Measurements from ENCODE around the gene MYO16. TPM values are rescaled to one million over a fixed set of nuclear protein-coding genes. Genes with fewer than 3 reads are reported as not detected.

MYO16 gene
- total RNA-seq, 4 donors from 2014 or later: 0.06 to 0.07 TPM; not detected in 2

DNA sequence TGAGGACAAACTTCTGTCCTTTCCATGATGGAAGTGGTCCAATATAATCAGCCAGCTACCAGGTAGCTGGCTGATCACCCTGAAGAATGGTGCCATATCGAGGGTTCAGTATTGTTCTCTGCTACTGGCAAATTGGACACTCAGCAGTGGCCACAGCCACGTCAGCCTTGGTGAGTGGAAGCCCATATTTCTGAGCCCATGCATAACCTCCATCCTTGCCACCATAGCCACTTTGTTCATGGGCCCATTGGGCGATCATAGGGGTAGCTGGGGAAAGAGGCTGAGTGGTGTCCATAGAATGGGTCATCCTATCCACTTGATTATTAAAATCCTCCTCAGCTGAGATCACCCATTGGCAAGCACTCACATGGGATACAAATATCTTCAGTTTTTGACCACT lies 591.2 kb downstream of the MYO16 start:
- intact Hi-C loops (cut with DNase I; ENCODE audit: low total_unique reads): no loop called here
- WGBS, 2 donors: 81 to 96% methylated on average over 3 of the region's 3 CpGs
- no peak for TF ChIP-seq CTCF (IDR thresholded peaks at IDR 0.05)
- no peak for DNase-seq (ENCODE audit: low spot score in 2 of 2)
- no peak overlapping the region for H3K4me3 ChIP-seq (ENCODE audit: low read depth, poor library complexity, severe bottlenecking)

DNA sequence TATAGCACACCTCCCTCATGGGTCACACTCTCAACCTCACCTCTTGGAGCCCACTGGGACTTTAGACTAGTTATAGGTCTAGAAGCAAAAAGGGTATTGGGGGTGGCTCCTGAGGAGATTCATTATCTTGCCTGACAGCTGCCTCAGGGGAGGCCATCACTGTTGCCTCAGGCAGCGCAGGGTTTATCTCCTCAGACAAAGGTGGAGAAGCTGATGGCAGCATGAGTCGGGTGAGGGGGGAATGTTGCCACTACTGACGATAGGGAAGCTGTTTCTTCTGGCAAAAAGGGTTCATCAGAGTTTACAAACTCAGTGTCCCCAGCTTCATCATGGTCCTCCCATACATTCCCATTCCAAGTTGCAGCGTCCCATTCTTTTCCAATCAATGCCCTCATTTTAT lies 594.6 kb downstream of the MYO16 start:
- 67 to 83% methylated on average over 4 of the region's 4 CpGs for WGBS, 2 donors
- intact Hi-C loops (cut with DNase I; ENCODE audit: low total_unique reads): no loop called here
- no peak overlapping the region for H3K4me3 ChIP-seq (ENCODE audit: low read depth, poor library complexity, severe bottlenecking)
- DNase-seq (ENCODE audit: low spot score in 2 of 2): no peak
- TF ChIP-seq POLR2A (IDR thresholded peaks at IDR 0.05) (no peak), CTCF (IDR thresholded peaks at IDR 0.05) (no peak)

DNA sequence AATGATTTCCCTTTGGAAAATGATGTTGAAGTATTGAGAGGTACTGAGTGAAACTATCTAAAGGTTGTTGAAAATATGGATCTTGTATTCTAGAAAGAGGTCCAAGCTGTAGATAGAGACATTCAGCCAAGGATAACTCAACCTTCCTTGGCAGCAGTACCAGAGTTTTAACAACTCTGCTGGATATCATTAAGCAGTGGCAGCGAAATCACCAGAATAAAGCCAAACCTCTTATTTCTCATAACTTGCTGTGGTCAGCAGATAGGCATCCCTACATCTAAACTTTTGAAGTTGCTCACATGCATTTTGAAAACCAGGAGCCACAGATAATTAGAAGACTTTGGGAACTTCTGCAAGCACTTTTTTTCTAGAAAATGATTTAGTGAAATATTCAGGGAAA lies 597.2 kb downstream of the MYO16 start:
- TF ChIP-seq POLR2A (IDR thresholded peaks at IDR 0.05) (no peak), CTCF (IDR thresholded peaks at IDR 0.05) (no peak)
- no peak for DNase-seq (ENCODE audit: low spot score in 2 of 2)
- intact Hi-C loops (cut with DNase I; ENCODE audit: low total_unique reads): no loop called here
- WGBS, 2 donors: 57 to 62% methylated on average over 1 of the region's 1 CpG
- no peak overlapping the region for H3K4me3 ChIP-seq (ENCODE audit: low read depth, poor library complexity, severe bottlenecking)

GRCh38 chr13:109227344-109227940 lies 598.0 kb downstream of the MYO16 start:
- WGBS, 2 donors: 69 to 70% methylated on average over 5 of the region's 5 CpGs
- TF ChIP-seq CTCF (IDR thresholded peaks at IDR 0.05) (no peak), POLR2A (IDR thresholded peaks at IDR 0.05) (no peak)
- no peak overlapping the region for H3K4me3 ChIP-seq (ENCODE audit: low read depth, poor library complexity, severe bottlenecking)
- DNase-seq (ENCODE audit: low spot score in 2 of 2): no peak
- intact Hi-C loops (cut with DNase I; ENCODE audit: low total_unique reads): no loop called here

GRCh38 chr13:109228211-109228610 lies 598.8 kb downstream of the MYO16 start:
- DNase-seq (ENCODE audit: low spot score in 2 of 2): no peak
- TF ChIP-seq POLR2A (IDR thresholded peaks at IDR 0.05): no peak
- TF ChIP-seq CTCF (IDR thresholded peaks at IDR 0.05): no peak
- WGBS, 2 donors: 86 to 94% methylated on average over 3 of the region's 3 CpGs
- intact Hi-C loops (cut with DNase I; ENCODE audit: low total_unique reads): no loop called here
- H3K4me3 ChIP-seq (ENCODE audit: low read depth, poor library complexity, severe bottlenecking): no peak overlapping the region

- H3K4me3 ChIP-seq (ENCODE audit: low read depth, poor library complexity, severe bottlenecking): no peak overlapping the region
- TF ChIP-seq POLR2A (IDR thresholded peaks at IDR 0.05) (no peak), CTCF (IDR thresholded peaks at IDR 0.05) (no peak)
- intact Hi-C loops (cut with DNase I; ENCODE audit: low total_unique reads): no loop called here
- no peak for DNase-seq (ENCODE audit: low spot score in 2 of 2)
- WGBS, 2 donors: 89 to 94% methylated on average over 1 of the region's 1 CpG
These were observed 602.5 kb downstream of the MYO16 start for GRCh38 chr13:109231888-109232287.
